HK-2 (cell line): ENCODE measurements around the gene SNRPA1.
A peak's percentile ranks its signal among the peaks of the same experiment; 100 is the strongest.
"Not testable (repeated sequence)": the region's sequence is repeated elsewhere in the genome, so short reads cannot be mapped to it uniquely, and the experiment has no call there.

Experiments used
- DNase-seq: peaks from one replicate; pipeline ENCODE4 v3.0.0-alpha.2; 2018; ENCODE audit not compliant: unreplicated experiment

Gene SNRPA1

GRCh38 chr15:101294731-101295606 lies at the start of gene SNRPA1:
TSS of gene SNRPA1 (minus strand) at chr15:101295248. CDS start at chr15:101295178, 70 bp downstream.
- DNase-seq, result peak; percentile 85

GRCh38 chr15:101342056-101342455 lies 47.0 kb upstream of the SNRPA1 start:
- no peak for DNase-seq

GRCh38 chr15:101338502-101339057 lies 43.5 kb upstream of the SNRPA1 start:
- no peak for DNase-seq

GRCh38 chr15:101337976-101338375 lies 42.9 kb upstream of the SNRPA1 start:
- DNase-seq, result no peak

GRCh38 chr15:101333907-101334789 lies 39.1 kb upstream of the SNRPA1 start:
- DNase-seq, result not testable (repeated sequence)

GRCh38 chr15:101332061-101332467 lies 37.0 kb upstream of the SNRPA1 start:
- no peak for DNase-seq

GRCh38 chr15:101329867-101330380 lies 34.9 kb upstream of the SNRPA1 start:
- no peak for DNase-seq

GRCh38 chr15:101329309-101329863 lies 34.3 kb upstream of the SNRPA1 start:
- no peak for DNase-seq

- DNase-seq, result no peak
These were observed 33.0 kb upstream of the SNRPA1 start for GRCh38 chr15:101328001-101328400.

GRCh38 chr15:101327147-101327740 lies 32.2 kb upstream of the SNRPA1 start:
- DNase-seq, result no peak

GRCh38 chr15:101326462-101327146 lies 31.6 kb upstream of the SNRPA1 start:
- DNase-seq, result no peak

- no peak for DNase-seq
These were observed 30.9 kb upstream of the SNRPA1 start for GRCh38 chr15:101326026-101326315.

GRCh38 chr15:101325263-101326025 lies 30.4 kb upstream of the SNRPA1 start:
- no peak for DNase-seq

- DNase-seq, result no peak
These were observed 29.6 kb upstream of the SNRPA1 start for GRCh38 chr15:101324524-101325177.

- DNase-seq, result no peak
These were observed 28.9 kb upstream of the SNRPA1 start for GRCh38 chr15:101323793-101324523.

- DNase-seq, result no peak
These were observed 27.9 kb upstream of the SNRPA1 start for GRCh38 chr15:101322854-101323477.

GRCh38 chr15:101322016-101322695 lies 27.1 kb upstream of the SNRPA1 start:
- DNase-seq, result no peak

- no peak for DNase-seq
These were observed 25.5 kb upstream of the SNRPA1 start for GRCh38 chr15:101320501-101321052.
